Mesendoderm (in vitro differentiated cells): ENCODE data around the gene USP17L18.
"Not testable (repeated sequence)": the region's sequence is repeated elsewhere in the genome, so short reads cannot be mapped to it uniquely, and the experiment has no call there.

Source experiments
- DNase-seq: peaks from one replicate; pipeline ENCODE4 v3.0.0; 2013
- H2AK5ac ChIP-seq: 2 replicates; pipeline ENCODE4 v1.6.1; 2013; ENCODE audit warnings: low read length, inconsistent platforms
- H2BK120ac ChIP-seq: 2 replicates; pipeline ENCODE4 v1.6.1; 2013; ENCODE audit warnings: low read depth, mild to moderate bottlenecking, low read length, moderate library complexity, mixed read lengths
- H2BK15ac ChIP-seq: replicated peaks from 2 replicates; pipeline ENCODE4 v1.6.1; 2013; ENCODE audit warnings: low read depth, mild to moderate bottlenecking, moderate library complexity
- H2BK5ac ChIP-seq: 2 replicates; pipeline ENCODE4 v1.6.1; 2013; ENCODE audit warnings: low read length, inconsistent platforms
- H3K18ac ChIP-seq: 2 replicates; pipeline ENCODE4 v1.6.1; 2013; ENCODE audit warnings: mild to moderate bottlenecking, low read length, mixed read lengths
- H3K23ac ChIP-seq: one replicate; pipeline ENCODE4 v1.6.1; 2013; ENCODE audit warnings: low read length
- H3K27ac ChIP-seq: 2 replicates; pipeline ENCODE4 v1.5.1; 2013; ENCODE audit warnings: low read depth, mild to moderate bottlenecking, inconsistent platforms, low read length, moderate library complexity
- H3K27me3 ChIP-seq: 2 replicates; pipeline ENCODE4 v1.6.1; 2013; ENCODE audit warnings: low read length, control low read depth, mild to moderate bottlenecking, inconsistent platforms; ENCODE audit not compliant: insufficient read depth, poor library complexity
- H3K36me3 ChIP-seq: 2 replicates; pipeline ENCODE4 v1.6.1; 2013; ENCODE audit warnings: low read length, inconsistent platforms; ENCODE audit not compliant: control insufficient read depth, insufficient read depth
- H3K4ac ChIP-seq: one replicate; pipeline ENCODE4 v1.6.1; 2013; ENCODE audit warnings: low read depth, mild to moderate bottlenecking, low read length, moderate library complexity
- H3K4me1 ChIP-seq: 2 replicates; pipeline ENCODE4 v1.6.1; 2013; ENCODE audit warnings: low read depth, low read length, inconsistent platforms; ENCODE audit not compliant: control insufficient read depth
- H3K4me2 ChIP-seq: 2 replicates; pipeline ENCODE4 v1.6.1; 2013; ENCODE audit warnings: low read length
- H3K4me3 ChIP-seq: 2 replicates; pipeline ENCODE4 v1.5.1; 2013; ENCODE audit warnings: mild to moderate bottlenecking, low read length
- H3K56ac ChIP-seq: one replicate; pipeline ENCODE4 v1.6.1; 2013; ENCODE audit warnings: low read length
- H3K79me1 ChIP-seq: 2 replicates; pipeline ENCODE4 v1.6.1; 2013; ENCODE audit warnings: low read length, inconsistent platforms
- H3K79me2 ChIP-seq: 2 replicates; pipeline ENCODE4 v1.6.1; 2013; ENCODE audit warnings: mild to moderate bottlenecking, low read length; ENCODE audit not compliant: control insufficient read depth, insufficient read depth
- H3K9ac ChIP-seq: 2 replicates; pipeline ENCODE4 v1.6.1; 2013; ENCODE audit warnings: low read length, inconsistent platforms
- H4K5ac ChIP-seq: one replicate; pipeline ENCODE4 v1.6.1; 2013; ENCODE audit warnings: low read length
- H4K8ac ChIP-seq: one replicate; pipeline ENCODE4 v1.6.1; 2013; ENCODE audit warnings: low read depth, mild to moderate bottlenecking, control low read depth, low read length, moderate library complexity
- WGBS: extraction: QIAGEN DNeasy Blood & Tissue Kit; methylation state at CpG from one replicate; pipeline ENCODE4 v1.1.7; 2013; ENCODE audit warnings: low lambda C conversion rate, missing lambda C conversion rate; ENCODE audit not compliant: insufficient coverage; ENCODE audit errors: extremely low coverage; 5-methylcytosine and 5-hydroxymethylcytosine counted together

USP17L18 gene

DNA sequence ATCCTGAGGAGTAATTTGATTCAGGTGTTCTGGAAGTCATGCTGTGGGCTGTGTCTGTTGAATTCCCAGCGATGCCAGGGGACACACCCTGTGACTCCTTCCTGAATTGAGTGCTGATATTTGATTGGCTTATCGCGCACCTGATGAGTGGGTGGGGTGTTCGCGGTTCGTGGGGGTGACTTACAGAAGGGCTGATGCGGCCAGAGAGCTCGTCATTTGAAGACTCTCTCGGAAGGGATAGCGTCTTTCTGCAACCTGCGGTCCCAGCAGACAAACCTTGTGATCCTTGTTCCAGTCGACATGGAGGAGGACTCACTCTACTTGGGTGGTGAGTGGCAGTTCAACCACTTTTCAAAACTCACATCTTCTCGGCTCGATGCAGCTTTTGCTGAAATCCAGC lies 23.8 kb upstream of the USP17L18 start, which contains the start of gene USP17L13:
USP17L13 (plus strand) TSS at position 301 of the 400 bp plus-strand sequence; CDS start at position 301, 0 bp downstream.
- not testable (repeated sequence) for H3K36me3 ChIP-seq, H3K9ac ChIP-seq, H3K23ac ChIP-seq, H2BK5ac ChIP-seq, H4K5ac ChIP-seq, H3K56ac ChIP-seq, H3K4ac ChIP-seq, H3K27ac ChIP-seq, H3K79me1 ChIP-seq, H4K8ac ChIP-seq, H2BK120ac ChIP-seq, H3K4me3 ChIP-seq, H3K27me3 ChIP-seq, DNase-seq, H3K4me2 ChIP-seq, H3K18ac ChIP-seq, H3K79me2 ChIP-seq, H2BK15ac ChIP-seq, H3K4me1 ChIP-seq, H2AK5ac ChIP-seq
- no CpG with 5 or more reads among the region's 14 CpGs for WGBS

DNA sequence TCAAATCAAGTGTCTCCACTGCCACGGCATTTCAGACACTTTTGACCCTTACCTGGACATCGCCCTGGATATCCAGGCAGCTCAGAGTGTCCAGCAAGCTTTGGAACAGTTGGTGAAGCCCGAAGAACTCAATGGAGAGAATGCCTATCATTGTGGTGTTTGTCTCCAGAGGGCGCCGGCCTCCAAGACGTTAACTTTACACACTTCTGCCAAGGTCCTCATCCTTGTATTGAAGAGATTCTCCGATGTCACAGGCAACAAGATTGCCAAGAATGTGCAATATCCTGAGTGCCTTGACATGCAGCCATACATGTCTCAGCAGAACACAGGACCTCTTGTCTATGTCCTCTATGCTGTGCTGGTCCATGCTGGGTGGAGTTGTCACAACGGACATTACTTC lies 18.2 kb upstream of the USP17L18 start:
- H4K8ac ChIP-seq, H3K4ac ChIP-seq, H3K4me2 ChIP-seq, H3K79me1 ChIP-seq, H4K5ac ChIP-seq, H2BK15ac ChIP-seq, H3K36me3 ChIP-seq, H3K9ac ChIP-seq, H3K79me2 ChIP-seq, H3K27me3 ChIP-seq, H2AK5ac ChIP-seq, H3K4me1 ChIP-seq, H3K27ac ChIP-seq, H3K56ac ChIP-seq, H3K18ac ChIP-seq, H3K23ac ChIP-seq, H3K4me3 ChIP-seq, H2BK5ac ChIP-seq, H2BK120ac ChIP-seq, DNase-seq: not testable (repeated sequence)
- no CpG with 5 or more reads among the region's 8 CpGs for WGBS

DNA sequence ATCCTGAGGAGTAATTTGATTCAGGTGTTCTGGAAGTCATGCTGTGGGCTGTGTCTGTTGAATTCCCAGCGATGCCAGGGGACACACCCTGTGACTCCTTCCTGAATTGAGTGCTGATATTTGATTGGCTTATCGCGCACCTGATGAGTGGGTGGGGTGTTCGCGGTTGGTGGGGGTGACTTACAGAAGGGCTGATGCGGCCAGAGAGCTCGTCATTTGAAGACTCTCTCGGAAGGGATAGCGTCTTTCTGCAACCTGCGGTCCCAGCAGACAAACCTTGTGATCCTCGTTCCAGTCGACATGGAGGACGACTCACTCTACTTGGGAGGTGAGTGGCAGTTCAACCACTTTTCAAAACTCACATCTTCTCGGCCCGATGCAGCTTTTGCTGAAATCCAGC lies 14.3 kb upstream of the USP17L18 start, which contains the start of gene USP17L15:
USP17L15 (plus strand) TSS at position 301 of the 400 bp plus-strand sequence; CDS start at position 301, 0 bp downstream.
- H3K18ac ChIP-seq, H3K4ac ChIP-seq, H4K5ac ChIP-seq, H3K36me3 ChIP-seq, H4K8ac ChIP-seq, H2BK15ac ChIP-seq, H2AK5ac ChIP-seq, H3K56ac ChIP-seq, H3K4me1 ChIP-seq, H3K4me3 ChIP-seq, H3K27me3 ChIP-seq, H3K79me2 ChIP-seq, H3K9ac ChIP-seq, H2BK120ac ChIP-seq, H2BK5ac ChIP-seq, H3K27ac ChIP-seq, H3K79me1 ChIP-seq, H3K23ac ChIP-seq, DNase-seq, H3K4me2 ChIP-seq: not testable (repeated sequence)
- no CpG with 5 or more reads among the region's 15 CpGs for WGBS

DNA sequence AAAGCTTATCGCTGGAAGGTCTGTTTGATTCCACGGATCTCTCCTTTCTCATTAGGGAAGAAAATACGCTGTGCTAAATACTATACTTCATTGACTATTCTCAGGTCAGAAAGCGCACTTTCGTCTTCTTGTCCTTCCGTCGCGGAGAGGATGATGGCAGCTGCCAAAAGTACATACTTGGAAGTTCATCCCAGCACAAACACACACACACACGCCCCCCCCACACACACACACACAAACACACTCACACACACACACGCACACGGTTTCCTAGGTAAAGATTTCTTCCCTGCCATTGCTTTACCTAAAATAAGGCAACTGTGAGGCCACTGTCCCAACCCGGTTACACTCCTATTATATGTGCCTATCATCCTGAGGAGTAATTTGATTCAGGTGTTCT lies 10.0 kb upstream of the USP17L18 start:
- DNase-seq = peak; percentile 1
- H3K79me2 ChIP-seq, H3K4me1 ChIP-seq, H3K4me2 ChIP-seq, H3K9ac ChIP-seq, H3K36me3 ChIP-seq, H2BK15ac ChIP-seq, H2BK120ac ChIP-seq, H3K23ac ChIP-seq, H3K56ac ChIP-seq, H4K5ac ChIP-seq, H3K79me1 ChIP-seq, H2AK5ac ChIP-seq, H3K27ac ChIP-seq, H2BK5ac ChIP-seq, H3K27me3 ChIP-seq, H4K8ac ChIP-seq, H3K4ac ChIP-seq, H3K18ac ChIP-seq: not testable (repeated sequence)
- H3K4me3 ChIP-seq = peak overlapping the region; percentile 44
- no CpG with 5 or more reads among the region's 12 CpGs for WGBS

DNA sequence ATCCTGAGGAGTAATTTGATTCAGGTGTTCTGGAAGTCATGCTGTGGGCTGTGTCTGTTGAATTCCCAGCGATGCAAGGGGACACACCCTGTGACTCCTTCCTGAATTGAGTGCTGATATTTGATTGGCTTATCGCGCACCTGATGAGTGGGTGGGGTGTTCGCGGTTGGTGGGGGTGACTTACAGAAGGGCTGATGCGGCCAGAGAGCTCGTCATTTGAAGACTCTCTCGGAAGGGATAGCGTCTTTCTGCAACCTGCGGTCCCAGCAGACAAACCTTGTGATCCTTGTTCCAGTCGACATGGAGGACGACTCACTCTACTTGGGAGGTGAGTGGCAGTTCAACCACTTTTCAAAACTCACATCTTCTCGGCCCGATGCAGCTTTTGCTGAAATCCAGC lies 4.9 kb upstream of the USP17L18 start, which contains the start of gene USP17L17:
USP17L17 (plus strand) TSS at position 301 of the 400 bp plus-strand sequence; CDS start at position 301, 0 bp downstream.
- not testable (repeated sequence) for DNase-seq, H4K5ac ChIP-seq, H3K9ac ChIP-seq, H2BK120ac ChIP-seq, H2BK5ac ChIP-seq, H3K56ac ChIP-seq, H3K18ac ChIP-seq, H3K79me2 ChIP-seq, H2AK5ac ChIP-seq, H3K4me1 ChIP-seq, H2BK15ac ChIP-seq, H3K79me1 ChIP-seq, H3K23ac ChIP-seq, H3K36me3 ChIP-seq, H3K4me3 ChIP-seq, H3K27me3 ChIP-seq, H3K4ac ChIP-seq, H3K27ac ChIP-seq, H4K8ac ChIP-seq, H3K4me2 ChIP-seq
- WGBS = no CpG with 5 or more reads among the region's 14 CpGs

DNA sequence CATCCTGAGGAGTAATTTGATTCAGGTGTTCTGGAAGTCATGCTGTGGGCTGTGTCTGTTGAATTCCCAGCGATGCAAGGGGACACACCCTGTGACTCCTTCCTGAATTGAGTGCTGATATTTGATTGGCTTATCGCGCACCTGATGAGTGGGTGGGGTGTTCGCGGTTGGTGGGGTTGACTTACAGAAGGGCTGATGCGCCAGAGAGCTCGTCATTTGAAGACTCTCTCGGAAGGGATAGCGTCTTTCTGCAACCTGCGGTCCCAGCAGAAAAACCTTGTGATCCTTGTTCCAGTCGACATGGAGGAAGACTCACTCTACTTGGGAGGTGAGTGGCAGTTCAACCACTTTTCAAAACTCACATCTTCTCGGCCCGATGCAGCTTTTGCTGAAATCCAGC lies 4.6 kb downstream of the USP17L18 start, which contains the start of gene USP17L19:
USP17L19 (plus strand) TSS at position 301 of the 400 bp plus-strand sequence; CDS start at position 301, 0 bp downstream.
- not testable (repeated sequence) for H3K27ac ChIP-seq, H2BK120ac ChIP-seq, H3K79me1 ChIP-seq, H2BK15ac ChIP-seq, DNase-seq, H3K4me1 ChIP-seq, H2BK5ac ChIP-seq, H4K8ac ChIP-seq, H3K27me3 ChIP-seq, H3K56ac ChIP-seq, H3K4me2 ChIP-seq, H3K4ac ChIP-seq, H3K36me3 ChIP-seq, H3K23ac ChIP-seq, H3K4me3 ChIP-seq, H3K79me2 ChIP-seq, H4K5ac ChIP-seq, H3K18ac ChIP-seq, H2AK5ac ChIP-seq, H3K9ac ChIP-seq
- WGBS = no CpG with 5 or more reads among the region's 13 CpGs
